HK-2 (cell line): ENCODE measurements around the gene ABCA5.

Experiments
- DNase-seq: peaks from one replicate; pipeline ENCODE4 v3.0.0-alpha.2; 2018; ENCODE audit not compliant: unreplicated experiment

The ABCA5 gene

GRCh38 chr17:69327060-69327831, at the start of gene ABCA5:
TSS of gene ABCA5 (minus strand) at chr17:69327133. CDS start at chr17:69314415, 12,718 bp downstream.
- DNase-seq = peak; percentile 85

- no peak for DNase-seq
These were observed 48.3 kb upstream of the ABCA5 start for GRCh38 chr17:69375229-69375628.

GRCh38 chr17:69373069-69373468, 46.1 kb upstream of the ABCA5 start:
- DNase-seq = no peak

- DNase-seq = no peak
These were observed 40.4 kb upstream of the ABCA5 start for GRCh38 chr17:69367298-69367697.

- DNase-seq = no peak
These were observed 36.7 kb upstream of the ABCA5 start for GRCh38 chr17:69363488-69364210.

GRCh38 chr17:69361156-69361555, 34.2 kb upstream of the ABCA5 start:
- no peak for DNase-seq

GRCh38 chr17:69358688-69359596, 32.0 kb upstream of the ABCA5 start:
- DNase-seq = no peak

GRCh38 chr17:69357701-69358100, 30.8 kb upstream of the ABCA5 start:
- no peak for DNase-seq

- no peak for DNase-seq
These were observed 29.7 kb upstream of the ABCA5 start for GRCh38 chr17:69356625-69357024.

- no peak for DNase-seq
These were observed 24.0 kb upstream of the ABCA5 start for GRCh38 chr17:69350911-69351310.

- DNase-seq = no peak
These were observed 21.5 kb upstream of the ABCA5 start for GRCh38 chr17:69348429-69348828.

- DNase-seq = no peak
These were observed 19.8 kb upstream of the ABCA5 start for GRCh38 chr17:69346766-69347165.

GRCh38 chr17:69344939-69345338, 18.0 kb upstream of the ABCA5 start:
- no peak for DNase-seq

GRCh38 chr17:69342896-69343644, 16.1 kb upstream of the ABCA5 start:
- no peak for DNase-seq

GRCh38 chr17:69339937-69340336, 13.0 kb upstream of the ABCA5 start:
- DNase-seq = no peak

- DNase-seq = no peak
These were observed 10.1 kb upstream of the ABCA5 start for GRCh38 chr17:69336996-69337395.

- no peak for DNase-seq
These were observed 9.6 kb upstream of the ABCA5 start for GRCh38 chr17:69336580-69336979.

GRCh38 chr17:69335058-69335457, 8.1 kb upstream of the ABCA5 start:
- DNase-seq = no peak

- DNase-seq = no peak
These were observed 6.6 kb upstream of the ABCA5 start for GRCh38 chr17:69333561-69333960.

GRCh38 chr17:69331756-69332155, 4.8 kb upstream of the ABCA5 start:
- no peak for DNase-seq

GRCh38 chr17:69326377-69327059, 415 bp downstream of the ABCA5 start:
- peak; percentile 21 for DNase-seq
